ENCODE data around the gene SRC.

The SRC gene

GRCh38 chr20:37331060-37331857 is 14.7 kb upstream of the SRC start:
- Histone ChIP-seq H3F3A (ENCODE audit: insufficient read depth, low read length) (no peaks in the 10 kb centered on the region), H3K4me3 (ENCODE audit: low read depth, low read length, poor library complexity, severe bottlenecking) (no peak overlapping the region), H3K4me1 (ENCODE audit: insufficient read depth, low read length, severe bottlenecking) (no peaks in the 10 kb centered on the region), H3K9me2 (ENCODE audit: low read depth, low read length) (no peaks in the 10 kb centered on the region), H3K79me2 (ENCODE audit: insufficient read depth, low read length) (no peaks in the 10 kb centered on the region), H2AFZ (ENCODE audit: low read length) (no peak overlapping the region), H4K20me1 (ENCODE audit: insufficient read depth, low read length) (no peaks in the 10 kb centered on the region), H3K4me2 (ENCODE audit: low read length) (no peak overlapping the region), H3K27ac (ENCODE audit: low read depth, low read length, poor library complexity, severe bottlenecking) (no peak overlapping the region), H3K36me3 (ENCODE audit: insufficient read depth, low read length) (no peaks in the 10 kb centered on the region), H3K27me3 (ENCODE audit: insufficient read depth, low read length) (no peaks in the 10 kb centered on the region; the same call in 1 of the 2 replicates), H3K9ac (ENCODE audit: low read length) (no peak overlapping the region), H3K9me3 (ENCODE audit: low read length) (no peaks in the 10 kb centered on the region)
- TF ChIP-seq CTCF (IDR thresholded peaks at IDR 0.05; ENCODE audit: low read length), result no peak
- no peak for TF ChIP-seq EZH2 (IDR thresholded peaks at IDR 0.05; ENCODE audit: borderline replicate concordance, low read length)

DNA sequence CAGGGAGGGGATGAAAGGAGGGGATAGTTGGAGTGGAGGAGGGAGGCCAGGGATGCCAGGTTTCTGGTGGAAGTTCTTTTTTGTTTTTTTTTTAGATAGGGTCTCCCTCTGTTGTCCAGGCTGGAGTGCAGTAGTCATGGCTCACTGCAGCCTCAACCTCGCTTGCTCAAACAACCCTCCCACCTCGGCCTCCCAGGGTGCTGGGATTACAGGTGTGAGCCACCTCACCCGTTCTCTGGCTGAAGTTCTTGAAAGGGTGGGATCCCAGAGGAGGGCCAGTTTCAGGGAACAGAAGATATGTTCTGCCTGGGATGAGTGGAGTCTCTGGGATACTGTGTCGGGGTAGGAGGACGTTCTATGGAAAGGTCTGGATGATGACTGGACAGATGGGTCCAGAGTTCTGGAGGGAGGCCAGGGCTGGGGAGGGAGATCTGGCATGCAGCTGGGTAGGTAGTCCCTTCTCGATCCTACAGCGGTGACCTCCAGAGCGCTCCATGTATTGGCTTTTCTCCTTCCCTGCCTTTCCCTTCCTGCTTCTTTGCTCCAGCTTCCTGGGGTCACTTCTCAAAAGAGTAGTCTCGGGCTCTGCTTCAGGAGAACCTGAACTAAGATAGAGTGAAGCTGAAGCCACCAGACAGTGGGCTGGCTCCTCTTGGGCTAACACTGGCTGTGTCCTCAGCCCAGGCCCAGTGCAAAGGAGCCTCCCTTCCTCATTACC is 12.7 kb upstream of the SRC start:
- no peak overlapping the region for H2AFZ ChIP-seq (ENCODE audit: low read length)
- no peak for TF ChIP-seq EZH2 (IDR thresholded peaks at IDR 0.05; ENCODE audit: borderline replicate concordance, low read length)
- TF ChIP-seq CTCF (IDR thresholded peaks at IDR 0.05; ENCODE audit: low read length), result no peak
- H4K20me1 ChIP-seq (ENCODE audit: insufficient read depth, low read length), result no peaks in the 10 kb centered on the region
- H3K27me3 ChIP-seq (ENCODE audit: insufficient read depth, low read length), result no peaks in the 10 kb centered on the region; the same call in 1 of the 2 replicates
- H3K36me3 ChIP-seq (ENCODE audit: insufficient read depth, low read length), result no peaks in the 10 kb centered on the region
- no peaks in the 10 kb centered on the region for H3K4me1 ChIP-seq (ENCODE audit: insufficient read depth, low read length, severe bottlenecking)
- no peak overlapping the region for H3K4me3 ChIP-seq (ENCODE audit: low read depth, low read length, poor library complexity, severe bottlenecking)
- H3K4me2 ChIP-seq (ENCODE audit: low read length), result no peak overlapping the region
- H3F3A ChIP-seq (ENCODE audit: insufficient read depth, low read length), result no peaks in the 10 kb centered on the region
- no peaks in the 10 kb centered on the region for H3K9me2 ChIP-seq (ENCODE audit: low read depth, low read length)
- H3K9me3 ChIP-seq (ENCODE audit: low read length), result no peaks in the 10 kb centered on the region
- no peak overlapping the region for H3K27ac ChIP-seq (ENCODE audit: low read depth, low read length, poor library complexity, severe bottlenecking)
- no peak overlapping the region for H3K9ac ChIP-seq (ENCODE audit: low read length)
- H3K79me2 ChIP-seq (ENCODE audit: insufficient read depth, low read length), result no peaks in the 10 kb centered on the region

- Histone ChIP-seq H3K79me2 (ENCODE audit: insufficient read depth, low read length) (no peaks in the 10 kb centered on the region), H3K9ac (ENCODE audit: low read length) (no peak overlapping the region), H3K27me3 (ENCODE audit: insufficient read depth, low read length) (no peaks in the 10 kb centered on the region; the same call in 1 of the 2 replicates), H4K20me1 (ENCODE audit: insufficient read depth, low read length) (no peaks in the 10 kb centered on the region), H2AFZ (ENCODE audit: low read length) (no peak overlapping the region), H3K27ac (ENCODE audit: low read depth, low read length, poor library complexity, severe bottlenecking) (no peak overlapping the region), H3K4me2 (ENCODE audit: low read length) (no peak overlapping the region), H3K4me3 (ENCODE audit: low read depth, low read length, poor library complexity, severe bottlenecking) (no peak overlapping the region), H3K4me1 (ENCODE audit: insufficient read depth, low read length, severe bottlenecking) (no peaks in the 10 kb centered on the region), H3K9me2 (ENCODE audit: low read depth, low read length) (no peaks in the 10 kb centered on the region), H3F3A (ENCODE audit: insufficient read depth, low read length) (no peaks in the 10 kb centered on the region), H3K36me3 (ENCODE audit: insufficient read depth, low read length) (no peaks in the 10 kb centered on the region), H3K9me3 (ENCODE audit: low read length) (no peaks in the 10 kb centered on the region)
- no peak for TF ChIP-seq EZH2 (IDR thresholded peaks at IDR 0.05; ENCODE audit: borderline replicate concordance, low read length)
- no peak for TF ChIP-seq CTCF (IDR thresholded peaks at IDR 0.05; ENCODE audit: low read length)
Measured at GRCh38 chr20:37333848-37334318, 12.1 kb upstream of the SRC start.

All from OCI-LY1 (cell line).